CD4-positive, alpha-beta T cell treated with Interleukin-17A for 4 hours (primary cell): ENCODE data around the gene LRRC9.
"Not testable (repeated sequence)": the region's sequence is repeated elsewhere in the genome, so short reads cannot be mapped to it uniquely, and the experiment has no call there.

ENCODE experiments used
- DNase-seq: peaks from one replicate; pipeline ENCODE4 v3.0.0-alpha.2; 2020; ENCODE audit warnings: mixed read lengths

Gene LRRC9

GRCh38 chr14:60079723-60080122 lies 159.8 kb downstream of the LRRC9 start:
- no peak for DNase-seq

GRCh38 chr14:60085085-60085484 lies 165.1 kb downstream of the LRRC9 start:
- DNase-seq: no peak

DNA sequence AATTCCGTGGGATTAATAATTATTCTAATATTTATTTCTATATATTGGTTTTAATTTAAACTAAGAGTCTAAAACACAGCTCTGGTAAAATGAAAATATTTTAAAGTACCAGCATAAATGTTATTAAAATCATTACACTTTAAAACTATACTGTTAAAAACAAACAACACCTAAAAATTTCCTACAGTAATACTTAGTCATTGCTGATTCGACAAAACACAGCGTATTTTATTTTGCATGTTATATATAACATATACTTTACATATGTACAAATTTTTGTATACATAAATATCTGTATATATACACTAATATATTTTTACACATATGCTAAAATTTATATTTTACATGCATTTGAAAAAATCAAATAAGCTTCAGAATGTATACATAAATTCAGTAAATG lies 165.7 kb downstream of the LRRC9 start:
- no peak for DNase-seq

DNA sequence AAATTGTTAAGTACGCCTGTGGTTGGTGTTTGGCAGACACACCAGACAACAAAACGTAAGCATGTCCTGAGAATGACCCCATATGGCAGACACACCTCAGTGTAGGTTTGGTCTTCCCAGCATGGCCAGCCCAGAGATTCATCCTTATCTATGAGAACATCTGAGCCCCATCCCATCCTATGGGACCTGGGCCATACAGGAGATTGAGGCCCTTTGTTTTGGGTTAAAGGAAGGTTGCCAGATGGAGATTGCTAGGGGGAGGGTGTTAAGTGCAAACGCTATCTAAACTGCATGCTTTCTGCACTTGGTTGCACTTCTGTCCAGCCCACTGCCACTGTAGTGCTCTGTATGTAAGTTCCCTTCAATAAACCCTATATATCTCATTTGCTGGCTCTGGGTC lies 167.7 kb downstream of the LRRC9 start:
- no peak for DNase-seq

- DNase-seq: no peak
These were observed 169.3 kb downstream of the LRRC9 start for GRCh38 chr14:60089221-60089620.

- DNase-seq: peak; percentile 35
These were observed 171.0 kb downstream of the LRRC9 start for GRCh38 chr14:60090864-60091519.

DNA sequence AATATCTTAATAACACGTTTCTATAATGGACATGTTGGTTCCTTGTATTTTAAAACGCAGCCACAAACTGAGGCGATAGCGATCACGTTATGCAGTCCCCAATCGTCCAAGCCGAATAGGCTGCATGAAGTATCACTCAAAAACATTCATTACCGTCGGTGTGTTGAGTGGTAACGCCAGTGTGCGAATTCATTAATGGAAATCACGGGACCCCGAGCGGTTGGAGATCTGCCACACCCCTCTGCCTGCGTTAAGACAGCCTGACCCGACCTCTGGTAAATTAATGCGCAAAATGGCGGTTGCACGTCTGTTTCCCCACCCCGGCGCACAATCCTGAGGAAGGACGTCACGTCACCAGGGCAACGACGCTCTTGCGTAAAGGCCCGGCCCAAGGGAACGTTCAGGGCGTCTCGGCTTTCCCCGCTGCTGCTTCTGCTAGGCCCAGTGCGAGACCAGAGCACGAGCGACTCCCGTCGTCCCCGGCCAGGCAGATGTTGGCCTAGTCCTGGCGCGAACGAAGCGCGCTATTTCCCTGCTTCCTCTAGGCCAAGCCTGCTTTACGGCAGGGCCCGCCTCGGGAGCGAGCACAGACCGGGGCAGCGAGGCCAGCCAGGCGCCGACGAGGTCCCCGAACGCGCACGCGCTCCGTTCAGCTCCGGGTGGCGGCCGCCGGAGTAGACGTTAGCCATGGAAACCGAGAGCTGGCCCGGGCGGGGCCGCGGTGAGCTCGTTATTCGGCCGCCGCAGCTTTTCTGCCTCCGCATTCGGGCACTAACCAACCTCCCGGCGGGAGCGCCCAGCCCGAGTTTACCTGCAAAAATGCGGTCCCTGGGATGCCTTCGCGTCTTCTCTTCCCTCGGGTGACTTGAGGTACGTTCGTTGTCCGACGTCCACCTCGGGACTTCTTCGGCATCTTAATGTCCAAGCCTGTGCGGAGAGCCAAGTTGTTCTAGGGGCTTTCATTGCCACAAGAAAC lies 171.9 kb downstream of the LRRC9 start, which contains the start of gene PCNX4:
TSS of gene PCNX4 (plus strand) at position 374 of the 976 bp plus-strand sequence. CDS start 15,716 bp downstream, outside the sequence.
- peak; percentile 94 for DNase-seq

GRCh38 chr14:60092526-60092920 lies 172.6 kb downstream of the LRRC9 start:
- peak; percentile 13 for DNase-seq

- DNase-seq: no peak
These were observed 173.1 kb downstream of the LRRC9 start for GRCh38 chr14:60093080-60093479.

DNA sequence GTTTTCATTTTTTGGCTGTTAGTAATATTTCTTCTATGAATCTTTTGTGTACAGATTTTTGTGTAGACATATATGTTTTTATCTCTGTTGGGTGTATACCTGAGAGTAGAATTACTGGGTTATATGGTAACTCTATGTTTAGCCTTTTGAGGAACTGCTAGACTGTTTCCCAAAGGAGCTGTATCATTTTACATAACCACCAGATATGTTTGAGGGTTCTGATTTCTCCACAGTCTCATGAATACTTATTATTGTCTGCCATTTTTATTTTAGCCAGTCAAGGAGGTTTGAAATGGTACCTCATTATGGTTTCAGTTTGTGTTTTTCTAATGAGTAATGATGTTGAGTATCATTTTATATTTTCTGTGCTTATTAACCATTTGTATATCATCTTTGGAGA lies 173.7 kb downstream of the LRRC9 start:
- no peak for DNase-seq

GRCh38 chr14:60094306-60094897 lies 174.5 kb downstream of the LRRC9 start:
- peak; percentile 6 for DNase-seq

GRCh38 chr14:60095231-60095630 lies 175.3 kb downstream of the LRRC9 start:
- no peak for DNase-seq

DNA sequence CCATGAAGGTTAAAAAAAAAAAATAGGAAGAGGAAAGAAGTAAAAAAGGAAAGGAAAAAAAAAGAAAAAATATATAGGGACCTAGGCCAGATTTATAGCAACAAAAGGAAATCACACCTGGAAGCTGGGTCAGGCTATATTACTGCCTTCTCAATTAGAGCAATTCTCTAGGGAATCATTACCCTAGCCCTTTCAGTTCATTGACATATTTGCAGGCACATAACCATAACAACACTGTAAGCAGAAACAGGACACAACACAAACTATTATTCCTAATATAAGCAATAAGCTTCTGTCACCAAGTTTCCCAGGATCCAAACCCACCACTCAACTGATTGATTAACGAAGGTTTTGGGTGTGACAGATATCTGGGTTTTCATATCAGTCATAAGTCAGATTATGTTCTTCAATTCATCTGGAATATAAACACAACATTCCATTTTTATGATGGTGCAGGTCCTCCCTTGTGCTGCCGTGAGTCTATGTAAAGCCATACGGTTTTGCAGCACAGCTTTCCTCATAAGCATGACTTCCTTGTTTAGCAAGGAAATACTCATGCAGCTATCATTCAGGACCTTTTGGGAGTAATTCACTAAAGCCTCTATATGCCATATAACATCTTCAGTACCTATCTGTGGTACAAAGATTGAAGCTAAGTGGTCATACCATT lies 176.0 kb downstream of the LRRC9 start:
- DNase-seq: no peak

- no peak for DNase-seq
These were observed 178.0 kb downstream of the LRRC9 start for GRCh38 chr14:60097974-60098373.

DNA sequence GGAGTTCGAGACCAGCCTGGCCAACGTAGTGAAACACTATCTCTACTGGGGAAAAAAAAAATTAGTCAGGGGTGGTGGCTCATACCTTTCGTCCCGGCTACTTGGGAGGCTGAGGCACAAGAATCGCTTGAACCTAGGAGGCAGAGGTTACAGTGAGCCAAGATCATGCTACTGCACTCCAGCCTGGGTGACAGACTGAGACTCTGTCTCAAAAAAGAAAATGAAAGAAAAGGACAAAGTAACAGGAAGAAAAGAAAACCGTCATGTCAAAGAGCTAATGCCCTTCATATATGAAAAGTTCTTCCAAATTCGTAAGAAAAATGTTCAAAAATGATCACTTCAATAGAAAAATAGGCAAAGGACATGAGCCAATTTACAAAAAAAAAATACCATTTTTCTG lies 179.9 kb downstream of the LRRC9 start:
- DNase-seq: not testable (repeated sequence)

DNA sequence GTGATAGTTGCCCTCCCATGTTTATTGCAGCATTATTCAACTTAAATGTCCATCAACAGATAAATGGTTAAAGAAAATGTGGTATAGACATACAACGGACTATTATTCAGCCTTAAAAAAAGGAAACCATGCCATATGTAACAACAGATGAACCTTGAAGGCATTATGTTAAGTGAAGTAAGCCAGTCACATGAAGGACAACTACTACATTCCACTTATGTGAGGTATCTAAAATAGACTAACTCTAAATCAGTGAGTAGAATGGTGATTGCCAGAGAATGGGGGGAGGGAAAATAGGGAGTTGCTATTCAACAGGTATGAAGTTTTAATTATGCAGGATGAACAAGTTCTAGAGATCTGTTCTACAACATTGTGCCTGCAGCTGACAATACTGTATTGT lies 181.8 kb downstream of the LRRC9 start:
- DNase-seq: no peak

DNA sequence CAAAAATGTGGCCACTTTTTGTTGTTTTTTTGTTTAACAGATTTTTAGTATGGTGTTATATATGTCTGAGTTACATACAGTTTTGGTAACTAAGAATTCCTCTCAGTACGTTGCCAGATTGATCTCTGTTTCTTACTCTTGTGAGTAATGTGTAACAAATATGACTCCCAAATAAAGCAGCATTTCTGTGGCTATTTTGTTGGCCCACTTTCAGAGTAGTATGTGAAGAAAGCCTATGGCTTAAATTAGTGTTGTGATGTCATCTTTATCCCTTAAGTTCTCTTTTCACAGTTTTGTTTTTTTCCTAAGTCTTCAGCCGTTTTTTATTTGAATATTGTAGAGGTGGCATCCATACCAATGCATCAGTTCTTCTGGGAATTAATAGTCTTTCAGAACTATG lies 182.4 kb downstream of the LRRC9 start:
- no peak for DNase-seq

DNA sequence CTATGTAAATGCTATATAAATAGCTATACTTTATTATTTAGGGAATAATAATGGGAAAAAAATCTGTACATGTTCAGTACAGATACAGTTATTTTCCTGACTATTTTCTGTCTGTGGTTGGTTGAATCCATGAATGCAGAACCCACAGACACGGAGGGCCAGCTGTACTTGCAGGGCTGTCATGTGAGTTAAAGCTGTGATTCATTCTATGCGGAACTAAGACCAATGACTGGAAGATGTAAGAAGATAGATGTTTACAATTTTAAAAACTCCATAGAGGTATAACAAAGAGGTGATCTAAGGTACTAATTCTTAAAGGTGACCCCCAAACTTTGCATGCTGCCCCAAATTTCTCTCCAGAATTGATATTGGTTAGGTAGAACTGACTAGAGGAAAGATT lies 186.4 kb downstream of the LRRC9 start:
- DNase-seq: no peak

DNA sequence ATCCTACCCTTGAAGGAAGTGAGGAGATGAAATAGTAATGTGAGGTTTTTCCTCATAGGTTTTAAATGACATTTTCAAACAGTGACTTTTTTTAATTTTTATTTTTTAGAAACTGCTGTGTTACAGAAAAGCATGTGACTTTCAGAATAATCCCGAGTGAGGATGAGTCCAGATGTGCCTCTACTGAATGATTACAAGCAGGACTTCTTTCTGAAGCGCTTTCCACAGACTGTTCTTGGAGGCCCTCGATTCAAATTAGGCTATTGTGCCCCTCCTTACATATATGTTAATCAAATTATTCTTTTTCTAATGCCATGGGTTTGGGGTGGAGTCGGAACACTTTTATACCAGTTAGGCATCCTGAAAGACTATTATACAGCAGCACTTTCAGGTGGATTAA lies 187.5 kb downstream of the LRRC9 start:
- DNase-seq: no peak

GRCh38 chr14:60111732-60112131 lies 191.8 kb downstream of the LRRC9 start:
- DNase-seq: no peak
